C4-2B (cell line): ENCODE measurements around the gene GRK3.

ENCODE experiments used
- CTCF ChIP-seq: fragments of 450-650 bp; conservative IDR thresholded peaks from 2 replicates; pipeline ENCODE4 v1.5.1; 2017; ENCODE audit warnings: mild to moderate bottlenecking
- ZFX ChIP-seq: fragments of 450-650 bp; IDR thresholded peaks from 2 replicates; pipeline ENCODE4 v1.6.1; 2017

GRCh38 chr22:25696763-25697162 is 132.3 kb downstream of the GRK3 start:
- no peak for TF ChIP-seq CTCF
- TF ChIP-seq ZFX = no peak
